Ectodermal cell (in vitro differentiated cells): ENCODE data around the gene ERICH6B.

Source experiments
- H3K27ac ChIP-seq: 2 replicates; pipeline ENCODE4 v1.7.0; 2013; ENCODE audit warnings: mild to moderate bottlenecking, low read depth, low read length; ENCODE audit not compliant: insufficient read depth, poor library complexity, severe bottlenecking
- H3K27me3 ChIP-seq: 2 replicates; pipeline ENCODE4 v1.7.0; 2013; ENCODE audit warnings: mild to moderate bottlenecking, low read length; ENCODE audit not compliant: insufficient read depth, control insufficient read depth, poor library complexity, severe bottlenecking
- H3K36me3 ChIP-seq: one replicate; pipeline ENCODE4 v1.7.0; 2013; ENCODE audit warnings: low read length; ENCODE audit not compliant: control insufficient read depth, insufficient read depth
- H3K4me1 ChIP-seq: one replicate; pipeline ENCODE4 v1.7.0; 2013; ENCODE audit warnings: low read length; ENCODE audit not compliant: control insufficient read depth, insufficient read depth
- H3K4me3 ChIP-seq: 2 replicates; pipeline ENCODE4 v1.7.0; 2013; ENCODE audit warnings: low read depth, low read length, control low read depth; ENCODE audit not compliant: insufficient read depth
- H3K9me3 ChIP-seq: 2 replicates; pipeline ENCODE4 v1.7.0; 2013; ENCODE audit warnings: mild to moderate bottlenecking, low read length, moderate library complexity; ENCODE audit not compliant: control insufficient read depth
- WGBS, 2 experiments: methylation state at CpG; one replicate each; pipeline ENCODE4 v1.1.7; 2013; ENCODE audit warnings: missing lambda C conversion rate in 2 of 2; 5-methylcytosine and 5-hydroxymethylcytosine counted together

The ERICH6B gene

DNA sequence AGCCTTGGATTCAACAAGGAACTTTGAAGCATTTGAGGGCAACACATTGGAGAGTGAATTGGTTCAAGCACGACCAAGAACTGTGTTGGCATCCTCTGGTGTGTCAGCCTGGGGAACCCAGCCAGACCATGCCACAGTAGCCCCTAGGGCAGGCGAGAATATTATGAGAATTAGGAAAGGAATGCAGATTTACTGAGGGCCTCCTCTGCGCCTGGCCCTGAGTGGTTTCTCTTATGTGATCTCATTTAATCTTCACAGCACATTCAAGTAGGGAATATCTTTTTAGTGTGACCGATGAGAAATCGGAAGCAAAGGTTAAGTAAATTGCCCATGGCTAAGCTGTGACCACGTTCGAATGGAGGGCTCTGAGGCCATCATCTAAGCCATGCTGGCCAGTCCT, 15.3 kb upstream of the ERICH6B start:
- Histone ChIP-seq H3K36me3 (no peaks in the 10 kb centered on the region), H3K27me3 (no peaks in the 10 kb centered on the region), H3K27ac (no peak overlapping the region), H3K4me1 (peaks cover 15% of the 10 kb centered on the region), H3K4me3 (no peak overlapping the region), H3K9me3 (no peaks in the 10 kb centered on the region)
- WGBS, 2 experiments: 92 to 94% methylated on average over 7 of the region's 7 CpGs

DNA sequence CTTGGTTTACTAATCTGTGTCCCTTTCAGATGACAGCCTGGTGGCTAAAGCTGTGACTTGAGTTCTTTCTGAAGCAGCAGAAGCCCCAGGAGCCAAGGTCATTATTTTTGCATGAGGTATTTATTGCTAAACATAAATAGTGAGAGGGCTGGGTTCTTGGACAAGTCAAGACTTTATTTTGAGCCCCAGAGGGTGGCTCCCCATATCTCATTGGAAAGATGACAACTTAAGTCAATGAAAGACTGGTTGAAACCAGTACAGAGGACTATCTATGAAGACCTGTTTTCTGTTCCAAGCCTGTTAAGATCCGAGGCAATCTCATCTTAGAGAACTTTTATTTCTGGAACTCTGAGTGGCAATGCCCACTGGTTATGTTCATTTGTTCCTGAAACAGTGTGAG, 14.4 kb upstream of the ERICH6B start:
- Histone ChIP-seq H3K36me3 (no peaks in the 10 kb centered on the region), H3K27me3 (no peaks in the 10 kb centered on the region), H3K4me1 (peaks cover 15% of the 10 kb centered on the region), H3K27ac (no peak overlapping the region), H3K9me3 (no peaks in the 10 kb centered on the region), H3K4me3 (no peak overlapping the region)
- WGBS, 2 experiments: 94 to 100% methylated on average over 1 of the region's 1 CpG

DNA sequence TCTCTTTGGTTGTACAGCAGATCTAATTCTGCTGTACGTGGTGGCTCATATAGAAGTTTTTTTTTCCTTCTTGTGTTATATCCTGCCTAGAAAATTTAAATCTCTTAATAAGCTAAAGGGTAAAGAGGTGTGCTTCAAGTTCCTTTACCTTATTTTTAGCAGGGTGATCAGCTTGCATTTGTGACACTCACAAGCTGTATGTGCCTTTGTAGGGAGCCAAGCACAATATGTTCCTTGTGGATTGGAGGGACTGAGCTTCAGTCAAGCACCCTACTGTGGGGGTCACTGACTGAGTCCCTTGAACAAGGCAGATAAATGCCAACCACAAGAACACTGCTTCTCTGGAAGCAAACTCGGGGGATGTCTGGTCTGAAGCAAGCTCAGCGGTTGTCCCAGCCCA, 12.6 kb upstream of the ERICH6B start:
- no peak overlapping the region for H3K27ac ChIP-seq
- H3K4me1 ChIP-seq: peaks cover 15% of the 10 kb centered on the region
- H3K36me3 ChIP-seq: no peaks in the 10 kb centered on the region
- WGBS, 2 experiments: 90 to 94% methylated on average over 3 of the region's 3 CpGs
- no peaks in the 10 kb centered on the region for H3K27me3 ChIP-seq
- no peak overlapping the region for H3K4me3 ChIP-seq
- no peaks in the 10 kb centered on the region for H3K9me3 ChIP-seq

DNA sequence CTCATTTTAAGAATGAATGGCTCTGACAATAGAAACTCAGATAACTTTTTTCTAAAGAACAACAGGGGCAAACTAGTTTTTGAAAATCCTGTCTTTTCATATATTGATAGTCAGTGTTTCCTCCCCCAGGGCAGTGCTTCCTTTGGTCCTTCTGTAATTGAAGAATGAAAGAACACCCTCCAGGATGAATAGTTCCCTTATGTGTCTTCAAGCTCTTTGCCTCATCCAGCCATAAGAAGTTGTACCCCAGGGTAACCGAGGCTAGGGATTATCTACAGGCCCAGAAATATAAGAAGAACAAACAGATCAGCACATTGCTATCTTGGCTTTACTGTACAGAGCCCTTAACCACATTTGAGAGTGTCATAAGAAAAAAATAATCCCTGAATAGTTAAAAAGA, 12.1 kb upstream of the ERICH6B start:
- Histone ChIP-seq H3K9me3 (no peaks in the 10 kb centered on the region), H3K4me1 (peaks cover 15% of the 10 kb centered on the region), H3K27me3 (no peaks in the 10 kb centered on the region), H3K36me3 (no peaks in the 10 kb centered on the region), H3K4me3 (no peak overlapping the region), H3K27ac (no peak overlapping the region)
- 84 to 89% methylated on average over 1 of the region's 1 CpG for WGBS, 2 experiments

DNA sequence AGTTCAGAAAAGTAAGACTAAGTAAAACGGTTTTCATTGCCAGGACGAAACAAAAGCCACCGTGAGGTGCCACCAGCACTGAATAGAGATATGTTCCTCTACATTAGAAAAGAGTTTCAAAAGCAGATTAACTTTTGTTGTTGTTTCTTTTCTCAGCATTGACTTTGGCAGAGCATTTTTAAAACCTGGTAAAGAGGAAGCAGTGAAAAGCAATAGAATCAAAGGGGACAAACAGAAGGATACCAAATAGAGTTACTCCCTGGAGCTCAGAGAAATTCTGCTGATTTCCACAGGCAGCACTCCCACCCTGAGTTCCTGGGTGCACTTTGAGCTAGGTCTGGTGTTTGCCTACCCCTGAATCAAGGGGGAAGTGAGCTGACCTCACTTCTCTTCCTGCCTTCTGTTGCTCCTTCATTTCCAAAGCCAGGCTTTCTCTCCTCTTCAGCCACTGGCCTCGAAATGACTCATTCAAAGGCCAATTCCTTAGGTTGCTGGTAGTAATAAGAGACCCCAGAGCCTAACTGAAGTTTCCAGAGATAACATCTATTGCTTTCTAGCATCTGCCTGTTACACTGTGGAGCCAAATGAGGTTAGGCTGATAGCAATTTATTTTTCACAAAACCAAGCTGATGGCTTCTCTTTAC, 11.3 kb upstream of the ERICH6B start:
- Histone ChIP-seq H3K9me3 (no peaks in the 10 kb centered on the region), H3K27ac (no peak overlapping the region), H3K27me3 (no peaks in the 10 kb centered on the region), H3K4me3 (no peak overlapping the region), H3K4me1 (peaks cover 16% of the 10 kb centered on the region), H3K36me3 (no peaks in the 10 kb centered on the region)
- WGBS, 2 experiments: 27 to 35% methylated on average over 4 of the region's 4 CpGs

DNA sequence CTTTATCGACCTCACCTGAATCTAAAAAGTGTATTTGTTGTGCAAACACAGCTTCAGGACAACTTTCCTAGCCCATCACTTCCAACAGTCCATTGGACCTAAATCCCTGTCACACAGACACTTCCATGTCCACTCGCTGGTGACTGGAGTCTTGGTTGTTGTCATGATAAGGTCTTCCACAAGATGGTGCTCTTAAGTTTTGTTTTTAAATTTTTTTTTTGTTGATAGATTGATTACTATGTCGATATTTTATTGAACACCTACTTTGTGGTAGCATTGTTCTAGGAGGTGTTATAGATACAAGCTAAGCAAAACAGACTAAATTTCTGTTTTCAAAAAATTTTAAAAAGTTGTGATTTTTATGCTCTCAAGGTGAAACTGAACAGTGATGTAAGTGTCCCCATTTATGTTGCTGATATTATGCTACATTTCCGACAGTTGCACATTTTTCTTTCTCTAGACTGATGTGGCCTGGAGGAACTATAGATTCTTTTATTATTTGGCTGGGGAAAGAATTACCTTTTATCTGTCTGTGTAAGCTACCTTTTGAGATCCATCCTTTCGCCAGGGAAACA, 8.1 kb upstream of the ERICH6B start:
- H3K4me1 ChIP-seq: peaks cover 19% of the 10 kb centered on the region
- no peaks in the 10 kb centered on the region for H3K27me3 ChIP-seq
- H3K27ac ChIP-seq: no peak overlapping the region
- no peak overlapping the region for H3K4me3 ChIP-seq
- no peaks in the 10 kb centered on the region for H3K9me3 ChIP-seq
- WGBS, 2 experiments: 52 to 57% methylated on average over 4 to 5 of the region's 5 CpGs
- H3K36me3 ChIP-seq: no peaks in the 10 kb centered on the region

DNA sequence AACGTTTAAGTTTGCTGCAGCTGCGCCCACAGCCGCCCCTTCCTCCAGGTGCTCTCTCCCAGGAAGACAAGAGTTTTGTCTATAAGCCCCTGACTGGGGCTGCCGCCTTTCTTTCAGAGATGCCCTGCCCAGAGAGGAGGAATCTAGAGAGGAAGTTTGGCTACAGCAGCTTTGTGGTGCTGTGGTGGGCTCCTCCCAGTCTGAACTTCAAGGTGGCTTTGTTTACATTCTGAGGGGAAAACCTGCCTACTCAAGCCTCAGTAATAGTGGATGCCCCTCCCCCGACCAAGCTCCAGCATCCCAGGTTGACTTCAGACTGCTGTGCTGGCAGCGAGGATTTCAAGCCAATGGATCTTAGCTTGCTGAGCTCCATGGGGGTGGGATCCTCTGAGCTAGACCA, 6.4 kb upstream of the ERICH6B start:
- Histone ChIP-seq H3K4me1 (peaks cover 5% of the 10 kb centered on the region), H3K4me3 (no peak overlapping the region), H3K36me3 (no peaks in the 10 kb centered on the region), H3K9me3 (no peaks in the 10 kb centered on the region), H3K27ac (no peak overlapping the region), H3K27me3 (no peaks in the 10 kb centered on the region)
- 31 to 35% methylated on average over 6 of the region's 6 CpGs for whole genome bisulfite sequencing, 2 experiments

DNA sequence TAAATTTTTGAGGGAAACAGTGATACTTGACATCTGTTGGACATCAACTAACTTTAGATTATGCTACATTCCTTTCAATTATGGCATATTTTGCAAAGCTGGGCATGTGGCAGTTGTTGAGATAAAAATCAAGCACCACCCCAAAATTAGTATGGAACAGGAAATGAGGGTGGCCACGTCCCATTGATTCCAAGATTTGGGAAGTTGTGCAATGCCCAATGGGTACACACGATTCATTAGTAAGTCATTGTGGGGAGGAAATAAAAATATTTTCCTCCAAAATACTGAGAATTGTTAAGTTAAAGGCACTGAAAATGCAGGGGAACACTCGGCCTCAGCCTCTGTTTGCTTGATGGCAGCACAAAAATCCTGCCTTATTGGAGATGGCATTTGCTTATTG, 7.6 kb downstream of the ERICH6B start:
- H3K4me3 ChIP-seq: no peak overlapping the region
- no peaks in the 10 kb centered on the region for H3K27me3 ChIP-seq
- 94 to 96% methylated on average over 3 of the region's 3 CpGs for WGBS, 2 experiments
- H3K36me3 ChIP-seq: no peaks in the 10 kb centered on the region
- H3K27ac ChIP-seq: no peak overlapping the region
- H3K9me3 ChIP-seq: no peaks in the 10 kb centered on the region
- peaks cover 2% of the 10 kb centered on the region for H3K4me1 ChIP-seq

DNA sequence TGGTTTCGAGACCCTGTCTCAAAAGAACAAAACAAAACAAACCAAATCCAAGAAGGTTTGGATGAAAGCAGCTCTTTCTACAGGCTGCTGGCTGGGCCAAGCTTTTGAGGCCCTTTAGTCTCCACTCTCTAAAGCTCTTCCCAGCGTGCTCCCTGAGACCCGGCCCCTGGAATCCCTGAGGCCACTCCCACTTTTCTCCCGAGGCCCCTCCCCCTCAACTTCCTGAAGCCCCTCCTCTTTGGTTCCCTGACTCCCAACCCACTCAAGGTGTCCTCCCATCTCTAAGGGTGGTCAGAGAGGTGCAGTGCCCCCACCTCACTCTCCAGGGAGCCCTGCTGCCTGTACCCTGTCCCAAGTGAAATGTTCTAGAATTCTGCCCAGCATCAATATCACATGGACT, 10.6 kb downstream of the ERICH6B start:
- Histone ChIP-seq H3K9me3 (no peaks in the 10 kb centered on the region), H3K4me3 (no peak overlapping the region), H3K4me1 (no peaks in the 10 kb centered on the region), H3K36me3 (no peaks in the 10 kb centered on the region), H3K27ac (no peak overlapping the region), H3K27me3 (no peaks in the 10 kb centered on the region)
- 68 to 80% methylated on average over 4 of the region's 4 CpGs for WGBS, 2 experiments

DNA sequence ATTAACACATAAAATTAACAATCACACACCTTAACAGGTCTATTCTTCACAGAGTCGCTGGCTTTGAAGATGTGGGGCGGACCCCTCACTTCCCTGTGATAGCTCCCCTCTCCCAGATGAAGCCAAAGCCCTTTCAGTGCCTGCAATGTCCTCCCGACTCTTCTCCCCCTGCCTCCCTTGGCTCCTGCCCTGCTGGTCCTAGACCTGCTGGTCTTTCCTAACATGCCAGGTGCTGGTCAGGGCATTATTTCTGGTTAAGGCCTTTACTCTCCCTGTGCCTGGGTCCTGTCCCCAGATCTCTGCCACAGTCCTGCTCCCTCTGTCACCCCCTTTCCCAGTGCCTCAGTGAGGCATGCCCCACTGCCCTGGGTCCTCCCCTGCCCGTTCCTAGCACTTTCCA, 12.2 kb downstream of the ERICH6B start:
- no peaks in the 10 kb centered on the region for H3K36me3 ChIP-seq
- H3K9me3 ChIP-seq: no peaks in the 10 kb centered on the region
- 92 to 93% methylated on average over 4 of the region's 4 CpGs for WGBS, 2 experiments
- H3K4me3 ChIP-seq: no peak overlapping the region
- no peak overlapping the region for H3K27ac ChIP-seq
- no peaks in the 10 kb centered on the region for H3K4me1 ChIP-seq
- H3K27me3 ChIP-seq: no peaks in the 10 kb centered on the region
